Prostate gland (tissue), 2 donors: ENCODE results near the gene DPPA2. TPM values are rescaled to one million over a fixed set of nuclear protein-coding genes. Genes with fewer than 3 reads are reported as not detected.

ENCODE experiments used
- DNase-seq: peaks from one replicate; pipeline ENCODE4 v3.0.0-alpha.2; 2019; ENCODE audit warnings: low spot score
- H3K27ac ChIP-seq, 2 donors: fragments of 200-600 bp; sonication (generic); 2 replicates each; pipeline ENCODE4 v1.5.1; 2017 to 2019
- H3K27me3 ChIP-seq: fragments of 200-600 bp; sonication (generic); replicated peaks from 2 replicates; pipeline ENCODE4 v1.5.1; 2019; ENCODE audit not compliant: insufficient read depth
- H3K36me3 ChIP-seq, 2 donors: fragments of 200-600 bp; sonication (generic); 1 replicate in 1 of 2; 2 replicates in 1 of 2; pipeline versions ENCODE4 v1.5.1 to v1.8.1; 2017 to 2019
- H3K4me1 ChIP-seq: fragments of 200-600 bp; sonication (generic); replicated peaks from 2 replicates; pipeline ENCODE4 v1.5.1; 2019
- H3K4me3 ChIP-seq, 2 donors: fragments of 200-600 bp; sonication (generic); 2 replicates each; pipeline ENCODE4 v1.5.1; 2017 to 2019
- H3K9me3 ChIP-seq: fragments of 200-600 bp; sonication (generic); 2 replicates; pipeline ENCODE4 v1.5.1; 2017
- POLR2A ChIP-seq: fragments of 450-650 bp; IDR thresholded peaks from one replicate; pipeline ENCODE4 v1.6.1; 2016; ENCODE audit warnings: antibody characterized with exemption, mild to moderate bottlenecking
- POLR2AphosphoS5 ChIP-seq: sonication (generic); formaldehyde crosslinking; IDR thresholded peaks from one replicate; pipeline ENCODE4 v1.6.1; 2017; ENCODE audit warnings: antibody characterized with exemption
- WGBS: methylation state at CpG from one replicate; pipeline ENCODE4 v1.1.5; 2018; 5-methylcytosine and 5-hydroxymethylcytosine counted together
- intact Hi-C: fragments of 100-400 bp; cut with DNase I; formaldehyde crosslinking; loops from one replicate; pipeline ENCODE4 v1.14.2; 2022
- total RNA-seq, 2 donors: library from RNA; depleted of rRNA; stranded (reverse); fragments of >200 nt; gene quantifications; one replicate each; pipeline ENCODE4 v1.1.0, GENCODE V29; 2016
- TF ChIP-seq, protein P1 (sequence below), 4 experiments: fragments of 200-600 bp in 2 of 4; fragments of 450-650 bp in 2 of 4; sonication (generic) in 2 of 4; IDR thresholded peaks; 1 replicate in 3 of 4; 2 replicates in 1 of 4; pipeline ENCODE4 v1.5.1; 2016 to 2019; ENCODE audit warnings: antibody characterized with exemption in 4 of 4, mild to moderate bottlenecking in 2 of 4, moderate library complexity in 2 of 4

The DPPA2 gene
- total RNA-seq, 2 donors from 2014 or later, result 2.1 TPM; not detected in 1

DNA sequence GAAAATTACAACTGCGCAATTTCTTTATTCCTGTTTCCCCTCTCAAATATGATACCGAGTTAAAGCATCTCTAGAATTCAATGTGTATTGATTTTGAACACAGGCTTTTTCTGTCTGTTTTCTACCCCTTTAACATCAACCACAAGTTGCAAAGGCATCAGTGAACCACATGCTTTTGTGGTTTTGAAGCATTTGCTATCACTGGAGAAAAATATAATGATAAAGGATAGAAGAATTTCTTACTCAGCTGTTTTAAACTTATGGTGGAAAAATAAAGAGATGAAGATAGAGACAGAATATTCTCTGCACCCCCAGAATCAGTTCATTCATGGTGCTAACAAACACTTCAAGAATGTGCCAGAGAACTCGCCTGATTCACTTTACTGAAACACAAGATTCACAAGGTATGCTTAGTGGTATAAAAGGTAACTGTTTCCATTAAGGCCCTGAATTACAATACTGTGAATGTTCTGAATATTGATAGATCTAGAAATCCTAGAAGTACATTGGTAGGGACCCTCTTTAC lies 30.5 kb upstream of the DPPA2 start:
- WGBS, result 82% methylated on average over 3 of the region's 3 CpGs
- Histone ChIP-seq H3K4me3 (no peak overlapping the region), H3K27me3 (no peaks in the 10 kb centered on the region), H3K9me3 (no peaks in the 10 kb centered on the region), H3K36me3 (no peaks in the 10 kb centered on the region), H3K27ac (no peak overlapping the region), H3K4me1 (no peaks in the 10 kb centered on the region)
- TF ChIP-seq POLR2A, result no peak
- TF ChIP-seq, protein P1, sequence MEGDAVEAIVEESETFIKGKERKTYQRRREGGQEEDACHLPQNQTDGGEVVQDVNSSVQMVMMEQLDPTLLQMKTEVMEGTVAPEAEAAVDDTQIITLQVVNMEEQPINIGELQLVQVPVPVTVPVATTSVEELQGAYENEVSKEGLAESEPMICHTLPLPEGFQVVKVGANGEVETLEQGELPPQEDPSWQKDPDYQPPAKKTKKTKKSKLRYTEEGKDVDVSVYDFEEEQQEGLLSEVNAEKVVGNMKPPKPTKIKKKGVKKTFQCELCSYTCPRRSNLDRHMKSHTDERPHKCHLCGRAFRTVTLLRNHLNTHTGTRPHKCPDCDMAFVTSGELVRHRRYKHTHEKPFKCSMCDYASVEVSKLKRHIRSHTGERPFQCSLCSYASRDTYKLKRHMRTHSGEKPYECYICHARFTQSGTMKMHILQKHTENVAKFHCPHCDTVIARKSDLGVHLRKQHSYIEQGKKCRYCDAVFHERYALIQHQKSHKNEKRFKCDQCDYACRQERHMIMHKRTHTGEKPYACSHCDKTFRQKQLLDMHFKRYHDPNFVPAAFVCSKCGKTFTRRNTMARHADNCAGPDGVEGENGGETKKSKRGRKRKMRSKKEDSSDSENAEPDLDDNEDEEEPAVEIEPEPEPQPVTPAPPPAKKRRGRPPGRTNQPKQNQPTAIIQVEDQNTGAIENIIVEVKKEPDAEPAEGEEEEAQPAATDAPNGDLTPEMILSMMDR (IDR thresholded peaks at IDR 0.05), result no peak
- no peak for TF ChIP-seq POLR2AphosphoS5
- no peak for DNase-seq
- intact Hi-C loops, result no loop called here

DNA sequence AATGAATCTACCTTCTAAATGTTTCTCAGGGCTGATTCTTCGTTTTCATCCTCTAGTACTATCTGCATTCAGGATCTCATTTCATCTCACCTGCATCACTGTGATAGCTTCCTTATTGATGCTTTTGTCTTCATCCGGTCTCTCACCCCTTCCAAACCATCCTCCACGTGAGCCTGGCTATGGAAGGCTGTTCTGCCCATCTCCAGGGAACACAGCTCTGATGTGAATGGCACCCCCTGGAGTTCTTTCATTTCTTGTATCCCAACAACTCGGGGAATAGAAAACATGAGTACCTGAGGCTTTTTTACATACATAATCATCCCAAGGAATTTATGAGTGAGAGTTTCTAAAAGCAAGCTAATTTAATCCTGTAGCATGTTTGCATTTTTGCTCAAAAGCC lies 29.8 kb upstream of the DPPA2 start:
- H3K27ac ChIP-seq, result no peak overlapping the region
- no peaks in the 10 kb centered on the region for H3K27me3 ChIP-seq
- DNase-seq, result no peak
- WGBS, result 60% methylated on average over 4 of the region's 4 CpGs
- H3K4me3 ChIP-seq, result no peak overlapping the region
- TF ChIP-seq POLR2AphosphoS5, result no peak
- TF ChIP-seq POLR2A, result no peak
- TF ChIP-seq, protein P1 (IDR thresholded peaks at IDR 0.05), result no peak
- intact Hi-C loops, result no loop called here
- H3K4me1 ChIP-seq, result no peaks in the 10 kb centered on the region
- no peaks in the 10 kb centered on the region for H3K36me3 ChIP-seq
- no peaks in the 10 kb centered on the region for H3K9me3 ChIP-seq

DNA sequence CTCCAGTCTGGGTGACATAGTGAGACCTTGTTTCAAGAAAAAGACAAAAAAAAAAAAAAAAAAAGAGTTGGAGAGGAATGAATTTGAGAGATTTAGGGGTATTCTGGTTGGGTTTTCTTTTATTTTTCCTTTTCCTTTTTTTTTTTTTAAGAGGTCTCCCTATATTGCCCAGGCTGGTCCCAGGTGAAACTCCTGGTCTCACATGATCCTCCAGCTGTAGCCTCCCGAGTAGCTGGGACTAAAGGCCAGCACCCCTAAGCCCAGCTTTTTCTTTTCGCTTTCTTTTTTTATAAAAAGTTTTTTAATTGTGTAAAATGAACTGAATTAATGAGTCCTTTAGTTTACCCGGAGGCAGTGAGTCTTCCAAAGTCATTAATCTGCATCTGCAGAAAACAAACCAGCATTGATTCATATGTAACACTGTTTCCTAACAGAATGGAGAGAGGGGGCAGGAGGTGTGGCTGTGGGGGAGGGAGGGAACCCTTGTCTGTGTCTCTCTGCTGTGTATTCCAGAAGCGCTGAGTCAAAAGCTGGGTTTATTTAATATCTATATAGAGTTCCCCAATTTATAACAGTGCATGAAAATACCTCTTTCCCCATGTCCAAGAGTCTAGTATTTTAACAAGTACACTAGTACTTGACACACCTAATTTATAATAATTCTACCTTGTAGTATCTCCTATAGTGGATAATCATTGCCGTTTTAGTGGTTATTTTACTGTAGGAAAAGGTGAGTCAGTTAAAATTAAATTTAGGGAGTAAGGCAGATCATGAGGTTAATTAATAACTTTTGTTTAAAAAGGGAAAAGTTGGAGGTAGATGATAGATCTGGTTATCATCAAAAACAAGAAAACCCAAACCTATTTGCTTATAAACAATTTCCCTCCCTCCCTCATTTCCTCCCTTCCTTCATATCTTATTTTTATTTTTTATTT lies 23.7 kb upstream of the DPPA2 start:
- intact Hi-C loops, result no loop called here
- Histone ChIP-seq H3K27me3 (no peaks in the 10 kb centered on the region), H3K9me3 (no peaks in the 10 kb centered on the region), H3K4me3 (no peak overlapping the region), H3K27ac (no peak overlapping the region), H3K4me1 (no peaks in the 10 kb centered on the region), H3K36me3 (no peaks in the 10 kb centered on the region)
- 62% methylated on average over 5 of the region's 5 CpGs for whole genome bisulfite sequencing
- DNase-seq, result no peak
- TF ChIP-seq POLR2A, result no peak
- no peak for TF ChIP-seq POLR2AphosphoS5
- TF ChIP-seq, protein P1 (IDR thresholded peaks at IDR 0.05), result no peak

DNA sequence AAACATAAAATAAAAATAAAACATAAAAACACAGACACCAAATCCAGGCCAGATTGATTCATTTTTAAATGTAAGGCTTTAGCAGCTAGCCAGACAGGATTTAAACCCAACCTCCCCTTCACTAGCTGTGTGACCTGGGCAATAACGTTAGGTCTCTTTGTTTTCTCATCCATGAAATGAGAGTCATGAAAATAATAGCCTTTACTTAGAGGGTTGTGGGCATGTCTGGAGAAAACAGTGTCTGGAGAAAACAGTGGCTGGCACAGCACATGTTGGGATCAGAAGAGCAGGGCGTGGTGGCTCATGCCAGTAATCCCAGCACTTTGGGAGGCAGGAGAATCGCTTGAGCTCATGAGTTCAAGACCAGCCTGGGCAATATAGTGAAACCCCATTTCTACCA lies 22.9 kb upstream of the DPPA2 start:
- TF ChIP-seq POLR2A (no peak), POLR2AphosphoS5 (no peak)
- TF ChIP-seq, protein P1 (IDR thresholded peaks at IDR 0.05), result no peak
- no peak for DNase-seq
- H3K36me3 ChIP-seq, result no peaks in the 10 kb centered on the region

More for the DNA sequence above, 22.9 kb upstream of the DPPA2 start:
- no peak overlapping the region for H3K27ac ChIP-seq
- H3K4me1 ChIP-seq, result no peaks in the 10 kb centered on the region
- intact Hi-C loops, result no loop called here
- H3K4me3 ChIP-seq, result no peak overlapping the region
- H3K9me3 ChIP-seq, result no peaks in the 10 kb centered on the region
- no peaks in the 10 kb centered on the region for H3K27me3 ChIP-seq
- 62% methylated on average over 3 of the region's 3 CpGs for WGBS
